ENCODE measurements around the gene CD164. TPM values are rescaled to one million over a fixed set of nuclear protein-coding genes. Genes with fewer than 3 reads are reported as not detected.
A peak's percentile ranks its signal among the peaks of the same experiment; 100 is the strongest.

The CD164 gene
- total and polyA plus RNA-seq, 2 of the 13 experiments (the other 11 are each of a cell fraction or from before 2014, with no cell fraction given) = 222 to 293 TPM

GRCh38 chr6:109379711-109380110 lies 2.6 kb downstream of the CD164 start:
- H3K79me2 ChIP-seq (ENCODE audit: insufficient read depth, low read length) = peaks cover 66% of the 10 kb centered on the region
- in situ Hi-C loops (cut with HindIII; ENCODE audit: extremely low pct_ligation_motif_present, low pct_unique_long_range_greater_than_20kb) = loop anchor here (5.0 kb wide), 2 partner anchors 63 to 192 kb away; partner anchors contain the start of genes PPIL6 and SMPD2

More at GRCh38 chr6:109379711-109380110, 2.6 kb downstream of the CD164 start:
- H3K4me3 ChIP-seq (replicated peaks in 1 of 3; ENCODE audit: insufficient read depth in 1 of 3, low read depth in 2 of 3, low read length in 3 of 3) = peak overlapping the region; percentile 95 to 99 (median 99)
- H3K4me2 ChIP-seq (ENCODE audit: low read depth, low read length) = peak overlapping the region; percentile 96
- ATAC-seq (no peak), DNase-seq (ENCODE audit: low spot score) (no peak), FAIRE-seq (no peak)
- peak overlapping the region; percentile 99; the same call in 1 of the 2 replicates for H3K9ac ChIP-seq (ENCODE audit: insufficient read depth, low read depth, low read length)
- 23% methylated on average over 2 of the region's 2 CpGs for WGBS (ENCODE audit: low lambda C conversion rate)
- peaks cover 45% of the 10 kb centered on the region for H4K20me1 ChIP-seq (ENCODE audit: insufficient read depth, low read length)
- intact Hi-C loops (cut with micrococcal nuclease; ENCODE audit: unreplicated experiment) = loop anchor here (5.0 kb wide), 1 partner anchor 282 kb away; the partner anchor contains the start of gene CEP57L1
- ChIA-PET CTCF (ENCODE audit: low intra/inter-chr PET ratio, low total read pairs) (no interaction called here), POLR2A (no interaction called here)
- H3K36me3 ChIP-seq (replicated peaks in 1 of 2; ENCODE audit: control insufficient read depth in 1 of 2, insufficient read depth in 2 of 2, low read length in 2 of 2) = peaks cover 10 to 43% of the 10 kb centered on the region in 2 experiments
- no peak overlapping the region for H2AFZ ChIP-seq (ENCODE audit: low read length)
- no peaks in the 10 kb centered on the region; a peak in 1 of 5 replicates for H3K27me3 ChIP-seq (ENCODE audit: control insufficient read depth in 1 of 2, insufficient read depth in 2 of 2, low read length in 2 of 2)
- BruUV-seq (replicated peaks) = no TSS peak
- no peak for TF ChIP-seq SMAD1 (CRISPR knock-in tag; IDR thresholded peaks at IDR 0.05; ENCODE audit: borderline replicate concordance, low read depth)
- TF ChIP-seq ELF4 (CRISPR knock-in tag; IDR thresholded peaks at IDR 0.05; ENCODE audit: borderline replicate concordance) = no peak
- TF ChIP-seq GATAD2A (CRISPR knock-in tag; IDR thresholded peaks at IDR 0.05) = no peak
- TF ChIP-seq HNRNPL (IDR thresholded peaks at IDR 0.05; ENCODE audit: low read depth, low read length) = no peak
- TF ChIP-seq, protein P1, sequence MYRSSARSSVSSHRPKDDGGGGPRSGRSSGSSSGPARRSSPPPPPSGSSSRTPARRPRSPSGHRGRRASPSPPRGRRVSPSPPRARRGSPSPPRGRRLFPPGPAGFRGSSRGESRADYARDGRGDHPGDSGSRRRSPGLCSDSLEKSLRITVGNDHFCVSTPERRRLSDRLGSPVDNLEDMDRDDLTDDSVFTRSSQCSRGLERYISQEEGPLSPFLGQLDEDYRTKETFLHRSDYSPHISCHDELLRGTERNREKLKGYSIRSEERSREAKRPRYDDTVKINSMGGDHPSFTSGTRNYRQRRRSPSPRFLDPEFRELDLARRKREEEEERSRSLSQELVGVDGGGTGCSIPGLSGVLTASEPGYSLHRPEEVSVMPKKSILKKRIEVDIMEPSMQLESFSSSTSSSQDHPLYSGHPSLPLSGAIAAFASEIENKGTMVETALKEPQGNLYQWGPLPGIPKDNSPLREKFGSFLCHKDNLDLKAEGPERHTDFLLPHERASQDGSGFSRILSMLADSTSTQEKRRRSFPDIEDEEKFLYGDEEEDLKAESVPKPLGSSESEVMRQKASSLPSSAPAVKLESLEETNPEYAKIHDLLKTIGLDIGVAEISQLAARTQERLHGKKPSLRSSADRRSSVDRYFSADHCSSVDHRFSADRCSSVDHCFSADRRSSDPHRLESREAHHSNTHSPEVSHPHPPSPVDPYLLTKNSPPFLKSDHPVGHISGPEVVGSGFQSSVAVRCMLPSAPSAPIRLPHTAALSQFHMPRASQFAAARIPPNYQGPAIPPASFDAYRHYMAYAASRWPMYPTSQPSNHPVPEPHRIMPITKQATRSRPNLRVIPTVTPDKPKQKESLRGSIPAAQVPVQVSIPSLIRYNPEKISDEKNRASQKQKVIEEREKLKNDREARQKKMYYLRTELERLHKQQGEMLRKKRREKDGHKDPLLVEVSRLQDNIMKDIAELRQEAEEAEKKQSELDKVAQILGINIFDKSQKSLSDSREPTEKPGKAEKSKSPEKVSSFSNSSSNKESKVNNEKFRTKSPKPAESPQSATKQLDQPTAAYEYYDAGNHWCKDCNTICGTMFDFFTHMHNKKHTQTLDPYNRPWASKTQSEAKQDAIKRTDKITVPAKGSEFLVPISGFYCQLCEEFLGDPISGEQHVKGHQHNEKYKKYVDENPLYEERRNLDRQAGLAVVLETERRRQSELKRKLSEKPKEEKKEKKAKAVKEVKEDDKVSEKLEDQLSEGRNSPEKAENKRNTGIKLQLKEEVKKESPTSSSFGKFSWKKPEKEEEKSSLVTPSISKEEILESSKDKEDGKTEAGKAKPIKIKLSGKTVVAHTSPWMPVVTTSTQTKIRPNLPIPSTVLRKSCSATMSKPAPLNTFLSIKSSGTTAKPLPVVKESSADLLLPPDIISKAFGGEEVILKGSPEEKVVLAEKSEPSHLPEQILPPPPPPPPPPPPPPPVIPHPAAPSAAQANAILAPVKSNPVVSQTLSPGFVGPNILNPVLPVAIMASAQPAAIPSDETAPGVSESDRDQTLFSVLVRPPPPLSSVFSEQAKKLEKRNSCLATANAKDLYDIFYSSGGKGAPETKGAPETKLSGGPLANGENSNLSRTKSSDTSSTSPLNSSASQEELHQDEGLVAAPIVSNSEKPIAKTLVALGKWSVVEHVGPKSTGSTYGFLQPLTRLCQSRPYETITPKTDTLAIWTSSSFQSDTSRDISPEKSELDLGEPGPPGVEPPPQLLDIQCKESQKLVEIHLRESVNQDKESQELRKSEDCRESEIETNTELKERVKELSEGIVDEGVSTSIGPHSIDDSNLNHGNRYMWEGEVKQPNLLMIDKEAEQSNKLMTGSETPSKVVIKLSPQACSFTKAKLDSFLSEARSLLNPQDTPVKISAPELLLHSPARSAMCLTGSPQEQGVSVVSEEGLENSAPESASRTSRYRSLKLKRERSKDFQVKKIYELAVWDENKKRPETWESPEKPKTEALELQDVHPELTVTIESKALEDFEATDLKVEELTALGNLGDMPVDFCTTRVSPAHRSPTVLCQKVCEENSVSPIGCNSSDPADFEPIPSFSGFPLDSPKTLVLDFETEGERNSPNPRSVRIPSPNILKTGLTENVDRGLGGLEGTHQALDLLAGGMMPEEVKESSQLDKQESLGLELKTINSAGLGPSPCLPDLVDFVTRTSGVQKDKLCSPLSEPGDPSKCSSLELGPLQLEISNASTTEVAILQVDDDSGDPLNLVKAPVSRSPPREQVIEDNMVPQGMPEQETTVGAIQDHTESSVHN (CRISPR knock-in tag; IDR thresholded peaks at IDR 0.05) = no peak
- no peak for TF ChIP-seq SRSF9 (IDR thresholded peaks at IDR 0.05; ENCODE audit: borderline replicate concordance, insufficient read depth, low read depth, low read length, poor library complexity, severe bottlenecking)
- TF ChIP-seq, protein P2, sequence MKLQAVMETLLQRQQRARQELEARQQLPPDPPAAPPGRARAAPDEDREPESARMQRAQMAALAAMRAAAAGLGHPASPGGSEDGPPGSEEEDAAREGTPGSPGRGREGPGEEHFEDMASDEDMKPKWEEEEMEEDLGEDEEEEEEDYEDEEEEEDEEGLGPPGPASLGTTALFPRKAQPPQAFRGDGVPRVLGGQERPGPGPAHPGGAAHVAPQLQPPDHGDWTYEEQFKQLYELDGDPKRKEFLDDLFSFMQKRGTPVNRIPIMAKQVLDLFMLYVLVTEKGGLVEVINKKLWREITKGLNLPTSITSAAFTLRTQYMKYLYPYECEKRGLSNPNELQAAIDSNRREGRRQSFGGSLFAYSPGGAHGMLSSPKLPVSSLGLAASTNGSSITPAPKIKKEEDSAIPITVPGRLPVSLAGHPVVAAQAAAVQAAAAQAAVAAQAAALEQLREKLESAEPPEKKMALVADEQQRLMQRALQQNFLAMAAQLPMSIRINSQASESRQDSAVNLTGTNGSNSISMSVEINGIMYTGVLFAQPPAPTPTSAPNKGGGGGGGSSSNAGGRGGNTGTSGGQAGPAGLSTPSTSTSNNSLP (IDR thresholded peaks at IDR 0.05; ENCODE audit: low read depth, low read length) = no peak
- no peak overlapping the region for H3K27ac ChIP-seq (ENCODE audit: extremely low read length, insufficient read depth, low read length)
- H3K9me3 ChIP-seq (ENCODE audit: low read length) = no peaks in the 10 kb centered on the region
- H3K4me1 ChIP-seq (ENCODE audit: insufficient read depth, low read length) = peaks cover 27% of the 10 kb centered on the region

All from HepG2 (cell line).